ENCODE results near the gene FOXC1.

GRCh38 chr6:1593958-1594314, 15.8 kb upstream of the FOXC1 start:
- TF ChIP-seq, protein P1, sequence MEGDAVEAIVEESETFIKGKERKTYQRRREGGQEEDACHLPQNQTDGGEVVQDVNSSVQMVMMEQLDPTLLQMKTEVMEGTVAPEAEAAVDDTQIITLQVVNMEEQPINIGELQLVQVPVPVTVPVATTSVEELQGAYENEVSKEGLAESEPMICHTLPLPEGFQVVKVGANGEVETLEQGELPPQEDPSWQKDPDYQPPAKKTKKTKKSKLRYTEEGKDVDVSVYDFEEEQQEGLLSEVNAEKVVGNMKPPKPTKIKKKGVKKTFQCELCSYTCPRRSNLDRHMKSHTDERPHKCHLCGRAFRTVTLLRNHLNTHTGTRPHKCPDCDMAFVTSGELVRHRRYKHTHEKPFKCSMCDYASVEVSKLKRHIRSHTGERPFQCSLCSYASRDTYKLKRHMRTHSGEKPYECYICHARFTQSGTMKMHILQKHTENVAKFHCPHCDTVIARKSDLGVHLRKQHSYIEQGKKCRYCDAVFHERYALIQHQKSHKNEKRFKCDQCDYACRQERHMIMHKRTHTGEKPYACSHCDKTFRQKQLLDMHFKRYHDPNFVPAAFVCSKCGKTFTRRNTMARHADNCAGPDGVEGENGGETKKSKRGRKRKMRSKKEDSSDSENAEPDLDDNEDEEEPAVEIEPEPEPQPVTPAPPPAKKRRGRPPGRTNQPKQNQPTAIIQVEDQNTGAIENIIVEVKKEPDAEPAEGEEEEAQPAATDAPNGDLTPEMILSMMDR (IDR thresholded peaks at IDR 0.05): no peak
- TF ChIP-seq POLR2AphosphoS5 (IDR thresholded peaks at IDR 0.05; ENCODE audit: low read depth, low read length): no peak
- TF ChIP-seq, protein P2, sequence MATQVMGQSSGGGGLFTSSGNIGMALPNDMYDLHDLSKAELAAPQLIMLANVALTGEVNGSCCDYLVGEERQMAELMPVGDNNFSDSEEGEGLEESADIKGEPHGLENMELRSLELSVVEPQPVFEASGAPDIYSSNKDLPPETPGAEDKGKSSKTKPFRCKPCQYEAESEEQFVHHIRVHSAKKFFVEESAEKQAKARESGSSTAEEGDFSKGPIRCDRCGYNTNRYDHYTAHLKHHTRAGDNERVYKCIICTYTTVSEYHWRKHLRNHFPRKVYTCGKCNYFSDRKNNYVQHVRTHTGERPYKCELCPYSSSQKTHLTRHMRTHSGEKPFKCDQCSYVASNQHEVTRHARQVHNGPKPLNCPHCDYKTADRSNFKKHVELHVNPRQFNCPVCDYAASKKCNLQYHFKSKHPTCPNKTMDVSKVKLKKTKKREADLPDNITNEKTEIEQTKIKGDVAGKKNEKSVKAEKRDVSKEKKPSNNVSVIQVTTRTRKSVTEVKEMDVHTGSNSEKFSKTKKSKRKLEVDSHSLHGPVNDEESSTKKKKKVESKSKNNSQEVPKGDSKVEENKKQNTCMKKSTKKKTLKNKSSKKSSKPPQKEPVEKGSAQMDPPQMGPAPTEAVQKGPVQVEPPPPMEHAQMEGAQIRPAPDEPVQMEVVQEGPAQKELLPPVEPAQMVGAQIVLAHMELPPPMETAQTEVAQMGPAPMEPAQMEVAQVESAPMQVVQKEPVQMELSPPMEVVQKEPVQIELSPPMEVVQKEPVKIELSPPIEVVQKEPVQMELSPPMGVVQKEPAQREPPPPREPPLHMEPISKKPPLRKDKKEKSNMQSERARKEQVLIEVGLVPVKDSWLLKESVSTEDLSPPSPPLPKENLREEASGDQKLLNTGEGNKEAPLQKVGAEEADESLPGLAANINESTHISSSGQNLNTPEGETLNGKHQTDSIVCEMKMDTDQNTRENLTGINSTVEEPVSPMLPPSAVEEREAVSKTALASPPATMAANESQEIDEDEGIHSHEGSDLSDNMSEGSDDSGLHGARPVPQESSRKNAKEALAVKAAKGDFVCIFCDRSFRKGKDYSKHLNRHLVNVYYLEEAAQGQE (IDR thresholded peaks at IDR 0.05; ENCODE audit: insufficient read depth in 1 of 2, low read depth in 2 of 2, low read length in 1 of 2): no peak

Data from Panc1 (cell line).